ENCODE results near the gene KRTAP22-1. TPM values are rescaled to one million over a fixed set of nuclear protein-coding genes. Genes with fewer than 3 reads are reported as not detected.

KRTAP22-1 gene
- total and polyA plus RNA-seq, 12 donors = not detected

DNA sequence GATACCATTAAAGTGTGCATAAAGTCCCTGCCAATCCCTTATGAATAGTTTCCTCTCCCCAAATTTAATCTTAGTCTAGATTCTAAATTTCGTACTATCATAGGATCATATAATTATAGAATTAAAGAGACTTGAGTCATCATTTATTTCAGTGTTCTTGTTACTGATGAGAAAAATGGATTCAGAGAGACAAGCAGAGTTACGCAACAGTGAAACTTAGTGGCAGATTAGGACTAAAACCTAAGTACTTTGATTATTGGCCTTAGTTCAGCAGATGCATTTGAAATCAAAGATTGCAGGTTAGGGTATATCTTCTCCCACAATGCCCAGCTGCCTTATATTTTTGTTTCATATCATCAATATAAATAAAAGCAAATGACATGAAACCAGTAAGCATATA lies 38.9 kb upstream of the KRTAP22-1 start:
- Histone ChIP-seq H3K27ac (no peak overlapping the region), H3K4me3 (no peak overlapping the region), H3K36me3 (replicated peaks in 1 of 2) (no peaks in the 10 kb centered on the region), H3K27me3 (no peaks in the 10 kb centered on the region), H3K9me3 (replicated peaks in 1 of 3) (no peaks in the 10 kb centered on the region), H3K4me1 (replicated peaks in 1 of 2) (no peaks in the 10 kb centered on the region)
- intact Hi-C loops (cut with DNase I) = no loop called here
- no peak for DNase-seq
- WGBS, 4 donors = 67 to 78% (median 76%) methylated on average over 2 of the region's 2 CpGs
- TF ChIP-seq, protein P1, sequence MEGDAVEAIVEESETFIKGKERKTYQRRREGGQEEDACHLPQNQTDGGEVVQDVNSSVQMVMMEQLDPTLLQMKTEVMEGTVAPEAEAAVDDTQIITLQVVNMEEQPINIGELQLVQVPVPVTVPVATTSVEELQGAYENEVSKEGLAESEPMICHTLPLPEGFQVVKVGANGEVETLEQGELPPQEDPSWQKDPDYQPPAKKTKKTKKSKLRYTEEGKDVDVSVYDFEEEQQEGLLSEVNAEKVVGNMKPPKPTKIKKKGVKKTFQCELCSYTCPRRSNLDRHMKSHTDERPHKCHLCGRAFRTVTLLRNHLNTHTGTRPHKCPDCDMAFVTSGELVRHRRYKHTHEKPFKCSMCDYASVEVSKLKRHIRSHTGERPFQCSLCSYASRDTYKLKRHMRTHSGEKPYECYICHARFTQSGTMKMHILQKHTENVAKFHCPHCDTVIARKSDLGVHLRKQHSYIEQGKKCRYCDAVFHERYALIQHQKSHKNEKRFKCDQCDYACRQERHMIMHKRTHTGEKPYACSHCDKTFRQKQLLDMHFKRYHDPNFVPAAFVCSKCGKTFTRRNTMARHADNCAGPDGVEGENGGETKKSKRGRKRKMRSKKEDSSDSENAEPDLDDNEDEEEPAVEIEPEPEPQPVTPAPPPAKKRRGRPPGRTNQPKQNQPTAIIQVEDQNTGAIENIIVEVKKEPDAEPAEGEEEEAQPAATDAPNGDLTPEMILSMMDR (IDR thresholded peaks at IDR 0.05) = no peak
- TF ChIP-seq POLR2A (IDR thresholded peaks at IDR 0.05) = no peak

DNA sequence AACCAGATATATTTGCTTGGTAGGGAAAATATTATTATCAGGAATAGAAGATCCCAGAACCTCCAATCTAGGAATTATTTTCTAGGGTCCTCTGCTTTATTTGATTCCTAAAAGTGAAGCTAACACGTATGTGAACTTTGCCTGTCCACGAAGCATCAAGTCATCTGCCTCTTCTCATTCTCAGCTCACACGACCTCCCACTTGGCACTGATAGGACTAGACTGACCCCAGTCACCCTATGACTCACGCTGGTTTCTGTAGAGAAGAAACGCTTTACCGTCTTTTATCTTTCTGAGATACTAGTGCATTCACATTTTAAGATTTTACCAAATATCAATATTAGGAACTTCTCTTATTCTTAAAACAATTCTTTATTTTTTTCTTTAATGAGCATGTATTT lies 37.8 kb upstream of the KRTAP22-1 start:
- 55 to 68% (median 60%) methylated on average over 6 of the region's 6 CpGs for WGBS, 4 donors
- Histone ChIP-seq H3K4me1 (replicated peaks in 1 of 2) (no peaks in the 10 kb centered on the region), H3K4me3 (no peak overlapping the region), H3K27ac (no peak overlapping the region), H3K36me3 (replicated peaks in 1 of 2) (no peaks in the 10 kb centered on the region), H3K27me3 (no peaks in the 10 kb centered on the region), H3K9me3 (replicated peaks in 1 of 3) (no peaks in the 10 kb centered on the region)
- DNase-seq = no peak
- TF ChIP-seq, protein P1 (IDR thresholded peaks at IDR 0.05) = no peak
- TF ChIP-seq POLR2A (IDR thresholded peaks at IDR 0.05) = no peak
- intact Hi-C loops (cut with DNase I) = no loop called here

DNA sequence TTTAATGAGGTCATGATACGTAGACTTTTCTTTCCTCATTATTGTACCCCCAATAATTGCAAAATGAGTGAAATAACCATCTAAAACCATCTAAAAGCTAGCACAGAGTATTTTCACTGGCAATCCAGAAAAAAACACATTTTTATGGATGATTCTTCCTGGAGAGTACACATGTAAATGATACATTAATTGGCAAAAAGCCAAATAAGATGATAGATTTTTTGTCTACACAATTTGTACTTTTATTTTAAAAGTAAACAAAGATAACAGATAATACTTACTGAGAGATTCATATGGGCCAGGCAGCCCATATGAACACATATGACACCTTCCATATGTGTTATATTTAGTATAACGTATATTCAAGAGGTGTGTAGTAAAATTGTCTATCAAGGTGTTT lies 37.3 kb upstream of the KRTAP22-1 start:
- H3K4me3 ChIP-seq = no peak overlapping the region
- H3K4me1 ChIP-seq (replicated peaks in 1 of 2) = no peaks in the 10 kb centered on the region
- no peaks in the 10 kb centered on the region for H3K36me3 ChIP-seq (replicated peaks in 1 of 2)
- no peaks in the 10 kb centered on the region for H3K9me3 ChIP-seq (replicated peaks in 1 of 3)
- no peaks in the 10 kb centered on the region for H3K27me3 ChIP-seq
- intact Hi-C loops (cut with DNase I) = no loop called here
- WGBS, 4 donors = 77 to 87% (median 81%) methylated on average over 2 of the region's 2 CpGs
- no peak overlapping the region for H3K27ac ChIP-seq
- TF ChIP-seq, protein P1 (IDR thresholded peaks at IDR 0.05) = no peak
- no peak for TF ChIP-seq POLR2A (IDR thresholded peaks at IDR 0.05)
- DNase-seq = no peak

DNA sequence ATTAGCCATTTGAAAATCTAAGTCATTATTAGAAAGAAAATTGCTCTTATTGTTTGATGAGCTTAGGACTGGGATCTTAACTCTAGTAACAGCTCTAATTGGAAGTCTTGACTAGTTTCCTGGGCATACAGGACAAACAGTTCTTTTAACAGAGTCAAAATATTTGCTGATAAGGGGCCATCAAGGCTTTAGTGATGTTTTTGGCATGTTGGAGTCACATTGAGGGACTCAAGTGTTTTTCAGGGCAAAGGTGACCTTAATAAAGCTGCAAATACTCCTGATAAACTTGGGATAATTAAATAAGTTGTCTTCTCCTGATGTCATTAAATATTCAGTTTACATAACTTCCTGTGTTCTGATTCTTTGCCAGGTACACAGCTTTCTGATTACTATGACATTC lies 33.3 kb upstream of the KRTAP22-1 start:
- H3K4me1 ChIP-seq (replicated peaks in 1 of 2) = no peaks in the 10 kb centered on the region
- no peak for DNase-seq
- no peaks in the 10 kb centered on the region for H3K27me3 ChIP-seq
- no peak overlapping the region for H3K27ac ChIP-seq
- no peak for TF ChIP-seq POLR2A (IDR thresholded peaks at IDR 0.05)
- TF ChIP-seq, protein P1 (IDR thresholded peaks at IDR 0.05) = no peak
- H3K36me3 ChIP-seq (replicated peaks in 1 of 2) = no peaks in the 10 kb centered on the region
- no peak overlapping the region for H3K4me3 ChIP-seq
- intact Hi-C loops (cut with DNase I) = no loop called here
- H3K9me3 ChIP-seq (replicated peaks in 1 of 3) = no peaks in the 10 kb centered on the region

Measured in adrenal gland (tissue), 12 donors.